Measurements from ENCODE around the gene CDH15.

The CDH15 gene

GRCh38 chr16:89171216-89172170 is at the start of gene CDH15:
TSS of gene CDH15 (plus strand) at chr16:89171748. CDS start at chr16:89171832, 84 bp downstream.
- ATAC-seq (peak; percentile 95), DNase-seq (peak; percentile 96)

GRCh38 chr16:89122322-89122851 is 49.2 kb upstream of the CDH15 start:
- no peak for ATAC-seq
- no peak for DNase-seq

GRCh38 chr16:89123001-89123830 is 48.3 kb upstream of the CDH15 start:
- ATAC-seq (no peak), DNase-seq (no peak)

- DNase-seq (no peak), ATAC-seq (no peak)
These were observed 47.8 kb upstream of the CDH15 start for GRCh38 chr16:89123831-89124100.

- DNase-seq (no peak), ATAC-seq (no peak)
These were observed 42.2 kb upstream of the CDH15 start for GRCh38 chr16:89129378-89129777.

GRCh38 chr16:89130448-89130847 is 41.1 kb upstream of the CDH15 start:
- ATAC-seq (no peak), DNase-seq (no peak)

- no peak for DNase-seq
- peak; percentile 32 for ATAC-seq
These were observed 39.8 kb upstream of the CDH15 start for GRCh38 chr16:89131783-89132182.

GRCh38 chr16:89132194-89133005 is 39.1 kb upstream of the CDH15 start:
- DNase-seq (no peak), ATAC-seq (no peak)

- ATAC-seq, result no peak
- DNase-seq, result no peak
These were observed 38.0 kb upstream of the CDH15 start for GRCh38 chr16:89133457-89134127.

GRCh38 chr16:89134269-89134668 is 37.3 kb upstream of the CDH15 start:
- no peak for DNase-seq
- no peak for ATAC-seq

GRCh38 chr16:89135166-89135565 is 36.4 kb upstream of the CDH15 start:
- ATAC-seq, result no peak
- no peak for DNase-seq

- DNase-seq (no peak), ATAC-seq (no peak)
These were observed 35.4 kb upstream of the CDH15 start for GRCh38 chr16:89135971-89136765.

GRCh38 chr16:89136931-89137330 is 34.6 kb upstream of the CDH15 start:
- no peak for DNase-seq
- no peak for ATAC-seq

- no peak for ATAC-seq
- no peak for DNase-seq
These were observed 33.7 kb upstream of the CDH15 start for GRCh38 chr16:89137666-89138512.

- DNase-seq, result no peak
- ATAC-seq, result no peak
These were observed 33.1 kb upstream of the CDH15 start for GRCh38 chr16:89138513-89138795.

- DNase-seq, result no peak
- no peak for ATAC-seq
These were observed 32.6 kb upstream of the CDH15 start for GRCh38 chr16:89138843-89139520.

GRCh38 chr16:89139907-89140361 is 31.6 kb upstream of the CDH15 start:
- no peak for DNase-seq

GRCh38 chr16:89140401-89140800 is 31.1 kb upstream of the CDH15 start:
- DNase-seq (no peak), ATAC-seq (no peak)

More at GRCh38 chr16:89139907-89140361, 31.6 kb upstream of the CDH15 start:
- no peak for ATAC-seq

All from stimulated activated naive CD8-positive, alpha-beta T cell treated with anti-CD3 and anti-CD28 coated beads, Interleukin-15, Interleukin-2, amounts not matched to agents 100 U/mL and 50 U/mL, for 24 hours (primary cell).